Measurements from ENCODE around the gene MRPL34.

The MRPL34 gene

GRCh38 chr19:17329366-17330261 lies 23.9 kb downstream of the MRPL34 start:
- no peak for DNase-seq

- DNase-seq, result no peak
Observed at GRCh38 chr19:17330262-17331044, 24.8 kb downstream of the MRPL34 start.

GRCh38 chr19:17331045-17331558 lies 25.4 kb downstream of the MRPL34 start:
- DNase-seq, result no peak

- DNase-seq, result no peak
Observed at GRCh38 chr19:17332360-17332676, 26.6 kb downstream of the MRPL34 start.

- peak; percentile 13 for DNase-seq
Observed at GRCh38 chr19:17332677-17333581, 27.3 kb downstream of the MRPL34 start.

GRCh38 chr19:17333611-17334413 lies 28.1 kb downstream of the MRPL34 start:
- peak; percentile 90 for DNase-seq

- peak; percentile 95 for DNase-seq
Observed at GRCh38 chr19:17334414-17335409, 29.0 kb downstream of the MRPL34 start, which contains the start of gene ANO8. ANO8 (minus strand) TSS chr19:17334855; CDS start chr19:17334670, 185 bp downstream.

- no peak for DNase-seq
Observed at GRCh38 chr19:17335575-17335974, 29.9 kb downstream of the MRPL34 start.

GRCh38 chr19:17336872-17337674 lies 31.4 kb downstream of the MRPL34 start, which contains the start of gene GTPBP3:
GTPBP3 (plus strand) TSS chr19:17337553; CDS start chr19:17337612, 59 bp downstream.
- peak; percentile 99 for DNase-seq

GRCh38 chr19:17337675-17338432 lies 32.2 kb downstream of the MRPL34 start:
- DNase-seq, result peak; percentile 49

GRCh38 chr19:17338433-17339078 lies 32.9 kb downstream of the MRPL34 start:
- no peak for DNase-seq

GRCh38 chr19:17339088-17339741 lies 33.5 kb downstream of the MRPL34 start:
- peak; percentile 47 for DNase-seq

- DNase-seq, result no peak
Observed at GRCh38 chr19:17340302-17340870, 34.7 kb downstream of the MRPL34 start.

- DNase-seq, result no peak
Observed at GRCh38 chr19:17340871-17341357, 35.2 kb downstream of the MRPL34 start.

- no peak for DNase-seq
Observed at GRCh38 chr19:17341386-17341785, 35.7 kb downstream of the MRPL34 start.

GRCh38 chr19:17341845-17342244 lies 36.2 kb downstream of the MRPL34 start:
- no peak for DNase-seq

GRCh38 chr19:17346109-17346671 lies 40.5 kb downstream of the MRPL34 start:
- DNase-seq, result peak; percentile 82

Measured in CD4-positive, alpha-beta T cell treated with Interleukin-6 for 4 hours (primary cell).